Liver (tissue), 9 donors: ENCODE measurements around the gene MRPS9. TPM values are rescaled to one million over a fixed set of nuclear protein-coding genes. Genes with fewer than 3 reads are reported as not detected.

Source experiments
- DNase-seq: peaks from one replicate; pipeline ENCODE4 v3.0.0-alpha.2; 2017; ENCODE audit warnings: low spot score
- H3K27ac ChIP-seq, 2 donors: one replicate each; pipeline ENCODE4 v1.7.0; 2013; ENCODE audit warnings: inconsistent platforms in 2 of 2, low read length in 2 of 2, control low read depth in 1 of 2, low read depth in 1 of 2, mild to moderate bottlenecking in 1 of 2
- H3K27me3 ChIP-seq, 4 donors: one replicate each; pipeline versions ENCODE4 v1.6.1 to v1.7.0; 2013; ENCODE audit warnings: low read length in 3 of 4, inconsistent platforms in 1 of 4, mild to moderate bottlenecking in 1 of 4, moderate library complexity in 1 of 4; ENCODE audit not compliant: control insufficient read depth in 4 of 4, insufficient read depth in 4 of 4
- H3K36me3 ChIP-seq, 4 donors: one replicate each; pipeline versions ENCODE4 v1.6.1 to v1.7.0; 2013; ENCODE audit warnings: low read length in 3 of 4, mild to moderate bottlenecking in 3 of 4, low read depth in 1 of 4, moderate library complexity in 1 of 4; ENCODE audit not compliant: control insufficient read depth in 4 of 4, insufficient read depth in 3 of 4
- H3K4me1 ChIP-seq, 4 donors: one replicate each; pipeline versions ENCODE4 v1.6.1 to v1.7.0; 2013; ENCODE audit warnings: low read length in 3 of 4, mild to moderate bottlenecking in 3 of 4, moderate library complexity in 1 of 4; ENCODE audit not compliant: control insufficient read depth in 4 of 4, insufficient read depth in 4 of 4
- H3K4me3 ChIP-seq, 3 donors: one replicate each; pipeline versions ENCODE4 v1.6.1 to v1.7.0; 2013; ENCODE audit warnings: low read length in 3 of 3, control low read depth in 1 of 3, low read depth in 1 of 3, mild to moderate bottlenecking in 1 of 3
- H3K9ac ChIP-seq, 2 donors: one replicate each; pipeline ENCODE4 v1.7.0; 2013; ENCODE audit warnings: low read length in 2 of 2, mild to moderate bottlenecking in 2 of 2, moderate library complexity in 2 of 2, control low read depth in 1 of 2, low read depth in 1 of 2
- H3K9me3 ChIP-seq, 4 donors: one replicate each; pipeline versions ENCODE4 v1.6.1 to v1.7.0; 2013; ENCODE audit warnings: low read length in 3 of 4; ENCODE audit not compliant: control insufficient read depth in 4 of 4
- ATF3 ChIP-seq: IDR thresholded peaks from 2 replicates; pipeline ENCODE4 v1.6.1; 2016; ENCODE audit warnings: antibody characterized with exemption
- CTCF ChIP-seq: fragments of 150-350 bp; IDR thresholded peaks from 2 replicates; pipeline ENCODE4 v1.5.1; 2017; ENCODE audit warnings: improper control_type of control experiment, low read depth, low read length; ENCODE audit not compliant: missing input control
- EGR1 ChIP-seq, 2 donors: IDR thresholded peaks; 2 replicates each; pipeline ENCODE4 v1.6.1; 2016 to 2018; ENCODE audit warnings: antibody characterized with exemption in 2 of 2, low read depth in 2 of 2
- FOXA1 ChIP-seq: IDR thresholded peaks from 2 replicates; pipeline ENCODE4 v1.6.1; 2016; ENCODE audit warnings: antibody characterized with exemption
- FOXA2 ChIP-seq: IDR thresholded peaks from 2 replicates; pipeline ENCODE4 v1.6.1; 2016; ENCODE audit warnings: antibody characterized with exemption
- HNF4A ChIP-seq, 2 donors: conservative IDR thresholded peaks; 2 replicates each; pipeline ENCODE4 v1.6.1; 2016; ENCODE audit warnings: antibody characterized with exemption in 2 of 2, mild to moderate bottlenecking in 2 of 2
- HNF4G ChIP-seq: IDR thresholded peaks from 2 replicates; pipeline ENCODE4 v1.6.1; 2016; ENCODE audit warnings: antibody characterized with exemption
- JUND ChIP-seq, 2 donors: IDR thresholded peaks; 2 replicates each; pipeline ENCODE4 v1.6.1; 2016; ENCODE audit warnings: antibody characterized with exemption in 2 of 2
- MAX ChIP-seq: IDR thresholded peaks from 2 replicates; pipeline ENCODE4 v1.6.1; 2016; ENCODE audit warnings: antibody characterized with exemption
- NR2F2 ChIP-seq: IDR thresholded peaks from 2 replicates; pipeline ENCODE4 v1.6.1; 2016; ENCODE audit warnings: antibody characterized with exemption
- RAD21 ChIP-seq, 2 donors: IDR thresholded peaks; 2 replicates each; pipeline ENCODE4 v1.6.1; 2016; ENCODE audit warnings: antibody characterized with exemption in 2 of 2, mild to moderate bottlenecking in 2 of 2
- RXRA ChIP-seq, 2 donors: IDR thresholded peaks; 2 replicates each; pipeline ENCODE4 v1.6.1; 2017 to 2018; ENCODE audit warnings: antibody characterized with exemption in 2 of 2, mild to moderate bottlenecking in 1 of 2
- SP1 ChIP-seq: IDR thresholded peaks from 2 replicates; pipeline ENCODE4 v1.6.1; 2018; ENCODE audit warnings: antibody characterized with exemption, mild to moderate bottlenecking
- TAF1 ChIP-seq: conservative IDR thresholded peaks from 2 replicates; pipeline ENCODE4 v1.6.1; 2016; ENCODE audit warnings: antibody characterized with exemption, mild to moderate bottlenecking
- YY1 ChIP-seq: IDR thresholded peaks from 2 replicates; pipeline ENCODE4 v1.6.1; 2016; ENCODE audit warnings: antibody characterized with exemption, mild to moderate bottlenecking
- ZBTB33 ChIP-seq: IDR thresholded peaks from 2 replicates; pipeline ENCODE4 v1.6.1; 2016; ENCODE audit warnings: antibody characterized with exemption
- WGBS: extraction: QIAGEN DNeasy Blood & Tissue Kit; methylation state at CpG from one replicate; pipeline ENCODE4 v1.1.7; 2013; 5-methylcytosine and 5-hydroxymethylcytosine counted together
- polyA plus RNA-seq, 2 donors: library from polyadenylated mRNA; stranded (reverse) in 1 of 2; unstranded in 1 of 2; fragments of 200-250 nt in 1 of 2; fragments of >200 nt in 1 of 2; fragmentation: Nextera tagmentation in 1 of 2; extraction: Ambion mirVana in 1 of 2; gene quantifications; one replicate each; pipeline versions ENCODE4 v1.2.1 to v1.2.3, GENCODE V29; 2013 to 2015
- total RNA-seq, 2 donors: library from RNA; depleted of rRNA; stranded (reverse); fragments of >200 nt; gene quantifications; one replicate each; pipeline ENCODE4 v1.2.3, GENCODE V29; 2014
- donor health status: healthy.
- donor health status: healthy.
- donor health status: healthy.
- donor health status: healthy.
- donor health status: healthy.

MRPS9 gene
- total and polyA plus RNA-seq, 4 donors = 11.5 to 27.7 (median 17.9) TPM

- no peak for DNase-seq
- no peak overlapping the region for H3K27ac ChIP-seq
These were observed 65.1 kb downstream of the MRPS9 start for GRCh38 chr2:105102963-105103421.

GRCh38 chr2:105103481-105103880 is 65.6 kb downstream of the MRPS9 start:
- Histone ChIP-seq H3K9me3 (no peaks in the 10 kb centered on the region), H3K27me3 (no peaks in the 10 kb centered on the region), H3K36me3 (peaks cover 4 to 11% (median 9%) of the 10 kb centered on the region in 4 donors), H3K4me3 (no peak overlapping the region), H3K9ac (no peak overlapping the region), H3K4me1 (no peaks in the 10 kb centered on the region), H3K27ac (no peak overlapping the region)
- 95% methylated on average over 6 of the region's 6 CpGs for WGBS
- DNase-seq = no peak
- TF ChIP-seq ATF3 (no peak), YY1 (no peak), CTCF (no peak), HNF4A (conservative IDR thresholded peaks at IDR 0.05) (no peak), FOXA2 (no peak), MAX (no peak), RXRA (IDR thresholded peaks at IDR 0.05) (no peak), SP1 (no peak), JUND (IDR thresholded peaks at IDR 0.05) (no peak), NR2F2 (no peak), RAD21 (IDR thresholded peaks at IDR 0.05) (no peak), FOXA1 (no peak)

More at GRCh38 chr2:105102963-105103421, 65.1 kb downstream of the MRPS9 start:
- Histone ChIP-seq H3K9ac (no peak overlapping the region), H3K9me3 (no peaks in the 10 kb centered on the region), H3K27me3 (no peaks in the 10 kb centered on the region), H3K4me3 (no peak overlapping the region), H3K4me1 (no peaks in the 10 kb centered on the region), H3K36me3 (peaks cover 2 to 13% (median 12%) of the 10 kb centered on the region in 4 donors)
- 86% methylated on average over 13 of the region's 13 CpGs for WGBS
- TF ChIP-seq YY1 = no peak
- no peak for TF ChIP-seq FOXA2

- Histone ChIP-seq H3K27ac (no peak overlapping the region), H3K36me3 (peaks cover 4 to 11% (median 6%) of the 10 kb centered on the region in 4 donors), H3K4me1 (no peaks in the 10 kb centered on the region), H3K4me3 (no peak overlapping the region), H3K27me3 (no peaks in the 10 kb centered on the region), H3K9ac (no peak overlapping the region), H3K9me3 (no peaks in the 10 kb centered on the region)
- WGBS = 95% methylated on average over 8 of the region's 8 CpGs
- TF ChIP-seq CTCF (no peak), HNF4G (no peak), NR2F2 (no peak), ZBTB33 (no peak), RXRA (IDR thresholded peaks at IDR 0.05) (no peak), HNF4A (conservative IDR thresholded peaks at IDR 0.05) (no peak), EGR1 (IDR thresholded peaks at IDR 0.05; ENCODE audit: low read depth in 2 of 2) (no peak), TAF1 (no peak)
- no peak for DNase-seq
These were observed 66.4 kb downstream of the MRPS9 start for GRCh38 chr2:105104208-105104731.
